HCT116 (cell line): ENCODE data around the gene CFAP161.

Experiments
- CEBPB ChIP-seq: IDR thresholded peaks from 2 replicates; pipeline ENCODE4 v1.6.1; 2012; ENCODE audit warnings: low read depth
- CTCF ChIP-seq, 3 experiments: fragments of 200-600 bp in 1 of 3; sonication (generic) in 1 of 3; IDR thresholded peaks in 2 of 3; conservative IDR thresholded peaks in 1 of 3; 2 replicates each; pipeline ENCODE4 v1.5.1; 2012 to 2017; ENCODE audit warnings: low read depth in 2 of 3, low read length in 2 of 3, antibody characterized with exemption in 1 of 3, borderline replicate concordance in 1 of 3, control low read depth in 1 of 3, mild to moderate bottlenecking in 1 of 3, mixed read lengths in 1 of 3, mixed run types in 1 of 3, moderate library complexity in 1 of 3; ENCODE audit not compliant: insufficient read depth in 1 of 3
- EZH2 ChIP-seq: fragments of 200-600 bp; sonication (generic); IDR thresholded peaks from 2 replicates; pipeline ENCODE4 v1.6.1; 2017; ENCODE audit warnings: antibody characterized with exemption, mixed run types
- EZH2phosphoT487 ChIP-seq: fragments of 200-600 bp; IDR thresholded peaks from 2 replicates; pipeline ENCODE4 v1.6.1; 2018; ENCODE audit warnings: antibody characterized with exemption, borderline replicate concordance
- JUND ChIP-seq: IDR thresholded peaks from 2 replicates; pipeline ENCODE4 v1.6.1; 2012
- POLR2AphosphoS5 ChIP-seq: IDR thresholded peaks from 2 replicates; pipeline ENCODE4 v1.6.1; 2011; ENCODE audit warnings: mild to moderate bottlenecking, low read depth, low read length, moderate library complexity

DNA sequence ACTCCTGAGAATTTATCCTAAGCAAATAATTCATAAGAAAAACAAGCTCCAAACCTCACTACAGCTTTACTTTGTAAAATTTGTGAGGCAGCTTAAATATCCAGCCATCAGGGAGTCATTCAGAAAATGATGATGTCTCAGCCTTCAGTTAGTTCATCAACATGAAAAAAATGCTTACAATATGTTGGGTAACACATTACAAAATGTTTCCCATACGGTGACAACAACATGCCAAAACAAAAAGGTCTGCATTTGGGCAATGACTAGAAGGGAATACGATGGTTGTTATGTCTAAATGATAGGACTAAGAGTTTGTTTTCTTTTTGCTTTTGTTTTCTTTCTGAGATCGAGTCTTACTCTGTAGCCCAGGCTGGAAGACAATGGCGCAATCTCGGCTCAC lies 47.0 kb upstream of the CFAP161 start:
- TF ChIP-seq CEBPB: no peak
- TF ChIP-seq CTCF (IDR thresholded peaks at IDR 0.05 in 2 of 3, conservative IDR thresholded peaks at IDR 0.05 in 1 of 3; ENCODE audit: borderline replicate concordance in 1 of 3, insufficient read depth in 1 of 3, low read depth in 2 of 3, low read length in 2 of 3): no peak
- no peak for TF ChIP-seq JUND
- no peak for TF ChIP-seq EZH2
- no peak for TF ChIP-seq POLR2AphosphoS5
- TF ChIP-seq EZH2phosphoT487: no peak
